HepG2 (cell line): ENCODE measurements around the gene CSNK1D. TPM values are rescaled to one million over a fixed set of nuclear protein-coding genes. Genes with fewer than 3 reads are reported as not detected.

Experiments
- LCORL ChIP-seq, 2 experiments: fragments of 450-650 bp in 1 of 2; sonication (generic) in 1 of 2; formaldehyde crosslinking in 1 of 2; IDR thresholded peaks; 2 replicates each; pipeline versions ENCODE4 v1.5.0 to v1.6.1; 2017 to 2020; ENCODE audit warnings: antibody characterized with exemption in 1 of 2, missing genetic modification reagents in 1 of 2
- MTA3 ChIP-seq: sonication (generic); formaldehyde crosslinking; IDR thresholded peaks from 2 replicates; pipeline ENCODE4 v1.4.0; 2020; ENCODE audit warnings: missing genetic modification reagents
- MTF1 ChIP-seq: sonication (generic); formaldehyde crosslinking; IDR thresholded peaks from 2 replicates; pipeline ENCODE4 v1.5.0; 2020; ENCODE audit warnings: missing genetic modification reagents
- NONO ChIP-seq, 2 experiments: fragments of 450-650 bp in 1 of 2; sonication (generic) in 1 of 2; formaldehyde crosslinking in 1 of 2; IDR thresholded peaks in 1 of 2; conservative IDR thresholded peaks in 1 of 2; 2 replicates each; pipeline versions ENCODE4 v1.6.1 to v1.8.0; 2017 to 2022; ENCODE audit warnings: mild to moderate bottlenecking in 1 of 2, missing genetic modification reagents in 1 of 2, moderate library complexity in 1 of 2
- REL ChIP-seq: sonication (generic); formaldehyde crosslinking; conservative IDR thresholded peaks from 2 replicates; pipeline ENCODE4 v1.8.0; 2022; ENCODE audit warnings: mild to moderate bottlenecking, missing genetic modification reagents, moderate library complexity
- REXO4 ChIP-seq: sonication (generic); formaldehyde crosslinking; IDR thresholded peaks from 2 replicates; pipeline ENCODE4 v1.8.0; 2022; ENCODE audit warnings: missing genetic modification reagents, mild to moderate bottlenecking, borderline replicate concordance
- SKI ChIP-seq: fragments of 450-650 bp; IDR thresholded peaks from one replicate; pipeline ENCODE4 v1.6.1; 2018; ENCODE audit warnings: mild to moderate bottlenecking; ENCODE audit not compliant: partially characterized antibody
- ZNF468 ChIP-seq: sonication (generic); formaldehyde crosslinking; IDR thresholded peaks from 2 replicates; pipeline ENCODE4 v1.8.0; 2022; ENCODE audit warnings: mild to moderate bottlenecking, moderate library complexity, missing genetic modification reagents
- ZNF83 ChIP-seq: sonication (generic); formaldehyde crosslinking; IDR thresholded peaks from 2 replicates; pipeline ENCODE4 v1.4.0; 2020; ENCODE audit warnings: missing genetic modification reagents, mild to moderate bottlenecking, borderline replicate concordance
- polyA plus RNA-seq, 8 experiments: library from polyadenylated mRNA; depleted of rRNA in 3 of 8; stranded (reverse) in 7 of 8; unstranded in 1 of 8; fragments of >200 nt; fragmentation: Illumina TruSeq in 4 of 8; extraction: Trizol in 4 of 8; gene quantifications; 2 replicates each; pipeline versions ENCODE4 v1.2.1 to v1.2.3, GENCODE V29; 2011 to 2016; ENCODE audit warnings: low read depth in 4 of 8, missing spikeins in 1 of 8, mixed read lengths in 1 of 8; ENCODE audit not compliant: insufficient read depth in 1 of 8
- total RNA-seq, 5 experiments: library from RNA; depleted of rRNA; stranded (reverse); fragments of >200 nt; fragmentation: Illumina TruSeq; extraction: Trizol; gene quantifications; 2 replicates each; pipeline ENCODE4 v1.2.3, GENCODE V29; 2016; ENCODE audit warnings: low read depth in 1 of 5
- TF ChIP-seq, protein P1 (sequence below): sonication (generic); formaldehyde crosslinking; IDR thresholded peaks from 2 replicates; pipeline ENCODE4 v1.5.1; 2020; ENCODE audit warnings: missing genetic modification reagents, mild to moderate bottlenecking, borderline replicate concordance
- TF ChIP-seq, protein P2 (sequence below): sonication (generic); formaldehyde crosslinking; IDR thresholded peaks from 2 replicates; pipeline ENCODE4 v1.5.0; 2020; ENCODE audit warnings: mild to moderate bottlenecking, missing genetic modification reagents, borderline replicate concordance
- TF ChIP-seq, protein P3 (sequence below): sonication (generic); formaldehyde crosslinking; IDR thresholded peaks from 2 replicates; pipeline ENCODE4 v1.5.1; 2020; ENCODE audit warnings: mild to moderate bottlenecking, missing genetic modification reagents

The CSNK1D gene
- total and polyA plus RNA-seq, 2 of the 13 experiments (the other 11 are each of a cell fraction or from before 2014, with no cell fraction given) = 31.5 to 128 TPM

DNA sequence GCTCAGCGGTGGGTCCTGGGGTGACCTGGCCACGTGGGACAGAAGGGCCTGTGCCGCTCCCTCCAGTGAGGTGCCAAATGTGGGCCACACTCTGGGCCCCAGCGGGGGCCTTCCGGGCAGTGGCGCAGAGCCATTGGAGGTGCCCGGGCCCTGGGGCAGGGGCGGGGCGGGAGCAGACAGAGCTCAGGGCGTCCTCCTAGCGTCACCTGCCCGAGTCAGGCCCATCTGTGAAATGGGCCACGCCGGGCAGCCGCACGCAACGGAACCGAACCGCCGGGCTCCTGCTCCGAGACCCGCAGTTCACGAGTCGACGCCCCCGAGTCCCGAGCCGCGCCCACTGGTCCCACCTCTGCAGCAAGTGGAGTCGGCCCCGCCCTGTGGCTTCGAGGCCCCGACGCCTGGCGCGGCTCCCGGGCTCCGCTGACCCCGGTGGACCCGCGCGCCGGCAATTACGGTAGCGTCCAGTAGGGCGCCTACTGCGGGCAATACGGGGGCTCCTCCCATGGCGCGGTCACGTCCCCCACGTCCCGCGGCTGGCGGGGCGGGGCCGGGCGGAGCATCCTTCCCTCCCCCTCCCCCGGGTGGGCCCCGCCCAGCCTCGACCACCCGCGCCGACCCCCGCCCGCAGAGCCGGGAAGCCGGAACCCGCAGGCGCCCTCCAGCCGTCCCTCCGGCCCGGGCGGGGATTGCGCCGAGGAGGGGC, 42.7 kb downstream of the CSNK1D start (continued):
- TF ChIP-seq ZNF468 (CRISPR knock-in tag) = no peak
- no peak for TF ChIP-seq LCORL (IDR thresholded peaks at IDR 0.05)
- peak; percentile 83 for TF ChIP-seq LCORL (CRISPR knock-in tag; IDR thresholded peaks at IDR 0.05)
- no peak for TF ChIP-seq MTA3 (CRISPR knock-in tag)
- peak; percentile 87 for TF ChIP-seq MTF1
- TF ChIP-seq SKI = peak; percentile 86
- TF ChIP-seq, protein P1, sequence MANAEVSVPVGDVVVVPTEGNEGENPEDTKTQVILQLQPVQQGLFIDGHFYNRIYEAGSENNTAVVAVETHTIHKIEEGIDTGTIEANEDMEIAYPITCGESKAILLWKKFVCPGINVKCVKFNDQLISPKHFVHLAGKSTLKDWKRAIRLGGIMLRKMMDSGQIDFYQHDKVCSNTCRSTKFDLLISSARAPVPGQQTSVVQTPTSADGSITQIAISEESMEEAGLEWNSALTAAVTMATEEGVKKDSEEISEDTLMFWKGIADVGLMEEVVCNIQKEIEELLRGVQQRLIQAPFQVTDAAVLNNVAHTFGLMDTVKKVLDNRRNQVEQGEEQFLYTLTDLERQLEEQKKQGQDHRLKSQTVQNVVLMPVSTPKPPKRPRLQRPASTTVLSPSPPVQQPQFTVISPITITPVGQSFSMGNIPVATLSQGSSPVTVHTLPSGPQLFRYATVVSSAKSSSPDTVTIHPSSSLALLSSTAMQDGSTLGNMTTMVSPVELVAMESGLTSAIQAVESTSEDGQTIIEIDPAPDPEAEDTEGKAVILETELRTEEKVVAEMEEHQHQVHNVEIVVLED = peak; percentile 87
- TF ChIP-seq REXO4 (CRISPR knock-in tag) = peak; percentile 89
- TF ChIP-seq ZNF83 (CRISPR knock-in tag) = 0 out of 2 replicates have a peak, but pooled peaks have one; percentile 61
- TF ChIP-seq, protein P2, sequence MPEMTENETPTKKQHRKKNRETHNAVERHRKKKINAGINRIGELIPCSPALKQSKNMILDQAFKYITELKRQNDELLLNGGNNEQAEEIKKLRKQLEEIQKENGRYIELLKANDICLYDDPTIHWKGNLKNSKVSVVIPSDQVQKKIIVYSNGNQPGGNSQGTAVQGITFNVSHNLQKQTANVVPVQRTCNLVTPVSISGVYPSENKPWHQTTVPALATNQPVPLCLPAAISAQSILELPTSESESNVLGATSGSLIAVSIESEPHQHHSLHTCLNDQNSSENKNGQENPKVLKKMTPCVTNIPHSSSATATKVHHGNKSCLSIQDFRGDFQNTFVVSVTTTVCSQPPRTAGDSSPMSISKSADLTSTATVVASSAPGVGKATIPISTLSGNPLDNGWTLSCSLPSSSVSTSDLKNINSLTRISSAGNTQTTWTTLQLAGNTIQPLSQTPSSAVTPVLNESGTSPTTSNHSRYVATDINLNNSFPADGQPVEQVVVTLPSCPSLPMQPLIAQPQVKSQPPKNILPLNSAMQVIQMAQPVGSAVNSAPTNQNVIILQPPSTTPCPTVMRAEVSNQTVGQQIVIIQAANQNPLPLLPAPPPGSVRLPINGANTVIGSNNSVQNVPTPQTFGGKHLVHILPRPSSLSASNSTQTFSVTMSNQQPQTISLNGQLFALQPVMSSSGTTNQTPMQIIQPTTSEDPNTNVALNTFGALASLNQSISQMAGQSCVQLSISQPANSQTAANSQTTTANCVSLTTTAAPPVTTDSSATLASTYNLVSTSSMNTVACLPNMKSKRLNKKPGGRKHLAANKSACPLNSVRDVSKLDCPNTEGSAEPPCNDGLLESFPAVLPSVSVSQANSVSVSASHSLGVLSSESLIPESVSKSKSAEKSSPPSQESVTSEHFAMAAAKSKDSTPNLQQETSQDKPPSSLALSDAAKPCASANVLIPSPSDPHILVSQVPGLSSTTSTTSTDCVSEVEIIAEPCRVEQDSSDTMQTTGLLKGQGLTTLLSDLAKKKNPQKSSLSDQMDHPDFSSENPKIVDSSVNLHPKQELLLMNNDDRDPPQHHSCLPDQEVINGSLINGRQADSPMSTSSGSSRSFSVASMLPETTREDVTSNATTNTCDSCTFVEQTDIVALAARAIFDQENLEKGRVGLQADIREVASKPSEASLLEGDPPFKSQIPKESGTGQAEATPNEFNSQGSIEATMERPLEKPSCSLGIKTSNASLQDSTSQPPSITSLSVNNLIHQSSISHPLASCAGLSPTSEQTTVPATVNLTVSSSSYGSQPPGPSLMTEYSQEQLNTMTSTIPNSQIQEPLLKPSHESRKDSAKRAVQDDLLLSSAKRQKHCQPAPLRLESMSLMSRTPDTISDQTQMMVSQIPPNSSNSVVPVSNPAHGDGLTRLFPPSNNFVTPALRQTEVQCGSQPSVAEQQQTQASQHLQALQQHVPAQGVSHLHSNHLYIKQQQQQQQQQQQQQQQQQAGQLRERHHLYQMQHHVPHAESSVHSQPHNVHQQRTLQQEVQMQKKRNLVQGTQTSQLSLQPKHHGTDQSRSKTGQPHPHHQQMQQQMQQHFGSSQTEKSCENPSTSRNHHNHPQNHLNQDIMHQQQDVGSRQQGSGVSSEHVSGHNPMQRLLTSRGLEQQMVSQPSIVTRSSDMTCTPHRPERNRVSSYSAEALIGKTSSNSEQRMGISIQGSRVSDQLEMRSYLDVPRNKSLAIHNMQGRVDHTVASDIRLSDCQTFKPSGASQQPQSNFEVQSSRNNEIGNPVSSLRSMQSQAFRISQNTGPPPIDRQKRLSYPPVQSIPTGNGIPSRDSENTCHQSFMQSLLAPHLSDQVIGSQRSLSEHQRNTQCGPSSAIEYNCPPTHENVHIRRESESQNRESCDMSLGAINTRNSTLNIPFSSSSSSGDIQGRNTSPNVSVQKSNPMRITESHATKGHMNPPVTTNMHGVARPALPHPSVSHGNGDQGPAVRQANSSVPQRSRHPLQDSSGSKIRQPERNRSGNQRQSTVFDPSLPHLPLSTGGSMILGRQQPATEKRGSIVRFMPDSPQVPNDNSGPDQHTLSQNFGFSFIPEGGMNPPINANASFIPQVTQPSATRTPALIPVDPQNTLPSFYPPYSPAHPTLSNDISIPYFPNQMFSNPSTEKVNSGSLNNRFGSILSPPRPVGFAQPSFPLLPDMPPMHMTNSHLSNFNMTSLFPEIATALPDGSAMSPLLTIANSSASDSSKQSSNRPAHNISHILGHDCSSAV (CRISPR knock-in tag) = no peak; the same call in 1 of the 2 replicates
- TF ChIP-seq REL (CRISPR knock-in tag) = peak; percentile 93; the same call in 1 of the 2 replicates
- TF ChIP-seq, protein P3, sequence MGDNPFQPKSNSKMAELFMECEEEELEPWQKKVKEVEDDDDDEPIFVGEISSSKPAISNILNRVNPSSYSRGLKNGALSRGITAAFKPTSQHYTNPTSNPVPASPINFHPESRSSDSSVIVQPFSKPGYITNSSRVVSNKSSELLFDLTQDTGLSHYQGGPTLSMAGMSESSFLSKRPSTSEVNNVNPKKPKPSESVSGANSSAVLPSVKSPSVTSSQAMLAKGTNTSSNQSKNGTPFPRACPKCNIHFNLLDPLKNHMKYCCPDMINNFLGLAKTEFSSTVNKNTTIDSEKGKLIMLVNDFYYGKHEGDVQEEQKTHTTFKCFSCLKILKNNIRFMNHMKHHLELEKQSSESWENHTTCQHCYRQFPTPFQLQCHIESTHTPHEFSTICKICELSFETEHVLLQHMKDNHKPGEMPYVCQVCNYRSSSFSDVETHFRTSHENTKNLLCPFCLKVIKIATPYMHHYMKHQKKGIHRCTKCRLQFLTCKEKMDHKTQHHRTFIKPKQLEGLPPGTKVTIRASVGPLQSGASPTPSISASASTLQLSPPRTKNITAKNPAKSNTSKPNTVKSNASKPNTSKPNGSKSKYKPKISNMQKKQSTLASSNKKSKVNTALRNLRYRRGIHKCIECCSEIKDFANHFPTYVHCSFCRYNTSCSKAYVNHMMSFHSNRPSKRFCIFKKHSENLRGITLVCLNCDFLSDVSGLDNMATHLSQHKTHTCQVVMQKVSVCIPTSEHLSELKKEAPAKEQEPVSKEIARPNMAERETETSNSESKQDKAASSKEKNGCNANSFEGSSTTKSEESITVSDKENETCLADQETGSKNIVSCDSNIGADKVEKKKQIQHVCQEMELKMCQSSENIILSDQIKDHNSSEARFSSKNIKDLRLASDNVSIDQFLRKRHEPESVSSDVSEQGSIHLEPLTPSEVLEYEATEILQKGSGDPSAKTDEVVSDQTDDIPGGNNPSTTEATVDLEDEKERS (CRISPR knock-in tag) = peak; percentile 79; the same call in 1 of the 2 replicates
- no peak for TF ChIP-seq NONO (IDR thresholded peaks at IDR 0.05)
- peak; percentile 95 for TF ChIP-seq NONO (CRISPR knock-in tag; conservative IDR thresholded peaks at IDR 0.05)
